Smooth muscle cell (in vitro differentiated cells): ENCODE results near the gene ACKR1. TPM values are rescaled to one million over a fixed set of nuclear protein-coding genes. Genes with fewer than 3 reads are reported as not detected.

Experiments used
- DNase-seq: peaks from one replicate; lab custom pipeline; 2025; ENCODE audit not compliant: unreplicated experiment; lab: John Stamatoyannopoulos, UW
- H2AFZ ChIP-seq: fragments of 200-600 bp; sonication (generic); 2 replicates; pipeline ENCODE4 v1.6.0; 2016; ENCODE audit warnings: antibody characterized with exemption, low read depth, mild to moderate bottlenecking
- H3F3A ChIP-seq: fragments of 200-600 bp; sonication (generic); 2 replicates; pipeline ENCODE4 v1.6.0; 2017; ENCODE audit warnings: antibody characterized with exemption, low read depth
- H3K27ac ChIP-seq: fragments of 200-600 bp; sonication (generic); 2 replicates; pipeline ENCODE4 v1.5.1; 2016; ENCODE audit warnings: low read depth, mild to moderate bottlenecking
- H3K27me3 ChIP-seq: fragments of 200-600 bp; sonication (generic); 2 replicates; pipeline ENCODE4 v1.6.1; 2016; ENCODE audit warnings: low read depth, mild to moderate bottlenecking
- H3K36me3 ChIP-seq: fragments of 200-600 bp; sonication (generic); 2 replicates; pipeline ENCODE4 v1.5.1; 2016; ENCODE audit warnings: low read depth
- H3K4me1 ChIP-seq: fragments of 200-600 bp; sonication (generic); 2 replicates; pipeline ENCODE4 v1.5.1; 2016; ENCODE audit warnings: low read depth
- H3K4me2 ChIP-seq: fragments of 200-600 bp; sonication (generic); 2 replicates; pipeline ENCODE4 v1.6.0; 2016; ENCODE audit warnings: mild to moderate bottlenecking
- H3K4me3 ChIP-seq: fragments of 200-600 bp; sonication (generic); 2 replicates; pipeline ENCODE4 v1.5.1; 2016; ENCODE audit warnings: mild to moderate bottlenecking
- H3K79me2 ChIP-seq: fragments of 200-600 bp; sonication (generic); 2 replicates; pipeline ENCODE4 v1.6.0; 2016; ENCODE audit warnings: low read depth, mild to moderate bottlenecking
- H3K9ac ChIP-seq: fragments of 200-600 bp; sonication (generic); 2 replicates; pipeline ENCODE4 v1.6.0; 2016; ENCODE audit warnings: low read depth
- H3K9me3 ChIP-seq: fragments of 200-600 bp; sonication (generic); replicated peaks from 2 replicates; pipeline ENCODE4 v1.5.1; 2016; ENCODE audit warnings: low read depth
- H4K20me1 ChIP-seq: fragments of 200-600 bp; sonication (generic); 2 replicates; pipeline ENCODE4 v1.6.0; 2016; ENCODE audit warnings: low read depth
- CTCF ChIP-seq: fragments of 200-600 bp; sonication (generic); IDR thresholded peaks from 2 replicates; pipeline ENCODE4 v1.5.1; 2017; ENCODE audit warnings: borderline replicate concordance, mild to moderate bottlenecking, antibody characterized with exemption; ENCODE audit not compliant: insufficient read depth, poor library complexity, severe bottlenecking
- WGBS: methylation state at CpG from one replicate; pipeline ENCODE4 v1.1.7; 2016; ENCODE audit warnings: low lambda C conversion rate; 5-methylcytosine and 5-hydroxymethylcytosine counted together
- polyA plus RNA-seq: library from polyadenylated mRNA; unstranded; fragments of >200 nt; fragmentation: Nextera tagmentation; extraction: Ambion mirVana; gene quantifications from 2 replicates; pipeline ENCODE4 v1.2.1, GENCODE V29; 2016
- total RNA-seq: library from RNA; depleted of rRNA; stranded (reverse); fragments of >200 nt; gene quantifications from 2 replicates; pipeline ENCODE4 v1.2.3, GENCODE V29; 2014

ACKR1 gene
- total and polyA plus RNA-seq, 2 experiments from 2014 or later: 0.04 to 0.25 TPM

GRCh38 chr1:159170639-159171038, 34.0 kb upstream of the ACKR1 start:
- peaks cover 8% of the 10 kb centered on the region for H4K20me1 ChIP-seq
- no peak overlapping the region for H3K4me3 ChIP-seq
- no peaks in the 10 kb centered on the region for H3F3A ChIP-seq
- no peaks in the 10 kb centered on the region for H3K4me1 ChIP-seq
- H3K27ac ChIP-seq: no peak overlapping the region
- no peaks in the 10 kb centered on the region for H3K9me3 ChIP-seq
- H2AFZ ChIP-seq: no peak overlapping the region
- TF ChIP-seq CTCF: no peak
- no peak overlapping the region for H3K9ac ChIP-seq
- no peaks in the 10 kb centered on the region for H3K36me3 ChIP-seq
- no peaks in the 10 kb centered on the region for H3K79me2 ChIP-seq
- DNase-seq: no peak
- WGBS: 78% methylated on average over 5 of the region's 5 CpGs
- peaks cover 65% of the 10 kb centered on the region for H3K27me3 ChIP-seq
- no peak overlapping the region for H3K4me2 ChIP-seq

GRCh38 chr1:159171254-159171687, 33.4 kb upstream of the ACKR1 start, which contains the start of gene CADM3:
CADM3 (plus strand) TSS chr1:159171615; CDS start chr1:159171766, 151 bp downstream.
- H2AFZ ChIP-seq: peak within 1 kb of the TSS; percentile 33
- peaks cover 65% of the 10 kb centered on the region for H3K27me3 ChIP-seq
- H3K4me1 ChIP-seq: no peaks in the 10 kb centered on the region
- no peaks in the 10 kb centered on the region for H3K9me3 ChIP-seq
- H3K79me2 ChIP-seq: no peaks in the 10 kb centered on the region
- no peak for DNase-seq
- H4K20me1 ChIP-seq: peaks cover 12% of the 10 kb centered on the region
- WGBS: 3% methylated on average over 7 of the region's 29 CpGs
- H3K36me3 ChIP-seq: no peaks in the 10 kb centered on the region
- H3K4me3 ChIP-seq: peak within 1 kb of the TSS; percentile 52
- H3K9ac ChIP-seq: no peak within 1 kb of the TSS
- no peak within 1 kb of the TSS for H3K27ac ChIP-seq
- H3K4me2 ChIP-seq: peak within 1 kb of the TSS; percentile 93
- no peaks in the 10 kb centered on the region for H3F3A ChIP-seq
- TF ChIP-seq CTCF: no peak

- DNase-seq: no peak
- H3K4me2 ChIP-seq: peak overlapping the region; percentile 93
- H2AFZ ChIP-seq: peak overlapping the region; percentile 33
- no peak for TF ChIP-seq CTCF
- H3F3A ChIP-seq: no peaks in the 10 kb centered on the region
- WGBS: under 1% methylated on average over 27 of the region's 49 CpGs
- H3K27me3 ChIP-seq: peaks cover 65% of the 10 kb centered on the region
- H4K20me1 ChIP-seq: peaks cover 18% of the 10 kb centered on the region
- H3K27ac ChIP-seq: no peak overlapping the region
- H3K4me1 ChIP-seq: no peaks in the 10 kb centered on the region
- peak overlapping the region; percentile 52 for H3K4me3 ChIP-seq
- no peaks in the 10 kb centered on the region for H3K36me3 ChIP-seq
- H3K9me3 ChIP-seq: no peaks in the 10 kb centered on the region
- H3K9ac ChIP-seq: no peak overlapping the region
- H3K79me2 ChIP-seq: no peaks in the 10 kb centered on the region
Observed at GRCh38 chr1:159171688-159172501, 32.8 kb upstream of the ACKR1 start.
